Measurements from ENCODE around the gene GTF2F2. TPM values are rescaled to one million over a fixed set of nuclear protein-coding genes. Genes with fewer than 3 reads are reported as not detected.

GTF2F2 gene
- polyA plus RNA-seq, 1 experiment: 44.3 TPM

GRCh38 chr13:45198924-45199323, 78.6 kb downstream of the GTF2F2 start:
- Histone ChIP-seq H3K27me3 (ENCODE audit: control insufficient read depth, insufficient read depth, low read length) (no peaks in the 10 kb centered on the region), H3K4me3 (ENCODE audit: low read depth, low read length) (no peak overlapping the region), H3K27ac (ENCODE audit: low read depth, low read length) (no peak overlapping the region), H3K9me3 (ENCODE audit: control insufficient read depth, insufficient read depth, low read length) (no peaks in the 10 kb centered on the region)
- no peak for DNase-seq (ENCODE audit: low read depth, low spot score)
- TF ChIP-seq CTCF (IDR thresholded peaks at IDR 0.05; ENCODE audit: low read depth, low read length): no peak
- ChIA-PET POLR2A (no interaction called here), CTCF (interaction anchor here (1.0 kb wide), 1 partner anchor 18 kb away, joined by 3 read pairs; no protein-coding TSS in a partner anchor)

GRCh38 chr13:45199711-45200110, 79.4 kb downstream of the GTF2F2 start:
- POLR2A ChIA-PET: no interaction called here
- Histone ChIP-seq H3K27me3 (ENCODE audit: control insufficient read depth, insufficient read depth, low read length) (no peaks in the 10 kb centered on the region), H3K27ac (ENCODE audit: low read depth, low read length) (no peak overlapping the region), H3K9me3 (ENCODE audit: control insufficient read depth, insufficient read depth, low read length) (no peaks in the 10 kb centered on the region), H3K4me3 (ENCODE audit: low read depth, low read length) (no peak overlapping the region)
- CTCF ChIA-PET: interaction anchor here (1.0 kb wide), 1 partner anchor 153 kb away, joined by 9 read pairs; no protein-coding TSS in a partner anchor
- TF ChIP-seq CTCF (IDR thresholded peaks at IDR 0.05; ENCODE audit: low read depth, low read length): no peak
- DNase-seq (ENCODE audit: low read depth, low spot score): no peak

- no peak for DNase-seq (ENCODE audit: low read depth, low spot score)
- ChIA-PET POLR2A (no interaction called here), CTCF (no interaction called here)
- no peak for TF ChIP-seq CTCF (IDR thresholded peaks at IDR 0.05; ENCODE audit: low read depth, low read length)
- no peaks in the 10 kb centered on the region for H3K27me3 ChIP-seq (ENCODE audit: control insufficient read depth, insufficient read depth, low read length)
- no peaks in the 10 kb centered on the region for H3K9me3 ChIP-seq (ENCODE audit: control insufficient read depth, insufficient read depth, low read length)
- no peak within 1 kb of the TSS for H3K4me3 ChIP-seq (ENCODE audit: low read depth, low read length)
- H3K27ac ChIP-seq (ENCODE audit: low read depth, low read length): no peak within 1 kb of the TSS
Observed at GRCh38 chr13:45200701-45201232, 80.5 kb downstream of the GTF2F2 start, which contains the start of gene KCTD4. KCTD4 (minus strand) TSS chr13:45201045; CDS start chr13:45194567, 6,478 bp downstream.

- CTCF ChIA-PET: interaction anchor here (0.7 kb wide), 1 partner anchor 12 kb away, joined by 3 read pairs; no protein-coding TSS in a partner anchor
- H3K27ac ChIP-seq (ENCODE audit: low read depth, low read length): peak overlapping the region; percentile 48
- no peaks in the 10 kb centered on the region for H3K9me3 ChIP-seq (ENCODE audit: control insufficient read depth, insufficient read depth, low read length)
- DNase-seq (ENCODE audit: low read depth, low spot score): no peak
- H3K4me3 ChIP-seq (ENCODE audit: low read depth, low read length): no peak overlapping the region
- no peaks in the 10 kb centered on the region for H3K27me3 ChIP-seq (ENCODE audit: control insufficient read depth, insufficient read depth, low read length)
- POLR2A ChIA-PET: no interaction called here
- no peak for TF ChIP-seq CTCF (IDR thresholded peaks at IDR 0.05; ENCODE audit: low read depth, low read length)
Observed at GRCh38 chr13:45205124-45205523, 84.8 kb downstream of the GTF2F2 start.

- Histone ChIP-seq H3K4me3 (ENCODE audit: low read depth, low read length) (no peak overlapping the region), H3K9me3 (ENCODE audit: control insufficient read depth, insufficient read depth, low read length) (no peaks in the 10 kb centered on the region), H3K27me3 (ENCODE audit: control insufficient read depth, insufficient read depth, low read length) (no peaks in the 10 kb centered on the region), H3K27ac (ENCODE audit: low read depth, low read length) (peak overlapping the region; percentile 91)
- ChIA-PET CTCF (no interaction called here), POLR2A (no interaction called here)
- no peak for TF ChIP-seq CTCF (IDR thresholded peaks at IDR 0.05; ENCODE audit: low read depth, low read length)
- peak; percentile 74 for DNase-seq (ENCODE audit: low read depth, low spot score)
Observed at GRCh38 chr13:45206340-45206739, 86.0 kb downstream of the GTF2F2 start.
